GDM1 (cell line): ENCODE data around the gene SLC30A2.

ENCODE experiments used
- DNase-seq: peaks from one replicate; lab custom pipeline; 2025; lab: John Stamatoyannopoulos, UW

The SLC30A2 gene

GRCh38 chr1:26021647-26022403 is 24.1 kb downstream of the SLC30A2 start, which contains the start of gene EXTL1:
Gene EXTL1, plus strand, starts transcription at chr1:26021775. Its CDS starts 872 bp downstream, at chr1:26022647.
- no peak for DNase-seq

GRCh38 chr1:26020941-26021646 is 24.8 kb downstream of the SLC30A2 start:
- DNase-seq, result no peak

GRCh38 chr1:26020330-26020768 is 25.6 kb downstream of the SLC30A2 start:
- no peak for DNase-seq

- no peak for DNase-seq
Measured at GRCh38 chr1:26019641-26020315, 26.1 kb downstream of the SLC30A2 start.

GRCh38 chr1:26017606-26018005 is 28.3 kb downstream of the SLC30A2 start:
- DNase-seq, result no peak

- DNase-seq, result no peak
Measured at GRCh38 chr1:26016953-26017545, 28.9 kb downstream of the SLC30A2 start.

- no peak for DNase-seq
Measured at GRCh38 chr1:26016258-26016952, 29.5 kb downstream of the SLC30A2 start.

GRCh38 chr1:26015358-26015757 is 30.6 kb downstream of the SLC30A2 start:
- no peak for DNase-seq

GRCh38 chr1:26014179-26014578 is 31.7 kb downstream of the SLC30A2 start:
- no peak for DNase-seq

GRCh38 chr1:26012864-26013263 is 33.1 kb downstream of the SLC30A2 start:
- DNase-seq, result no peak

- DNase-seq, result no peak
Measured at GRCh38 chr1:26010825-26011224, 35.1 kb downstream of the SLC30A2 start.

GRCh38 chr1:26009796-26010447 is 36.0 kb downstream of the SLC30A2 start:
- DNase-seq, result no peak

- no peak for DNase-seq
Measured at GRCh38 chr1:26006710-26007109, 39.2 kb downstream of the SLC30A2 start.

GRCh38 chr1:26005434-26006105 is 40.3 kb downstream of the SLC30A2 start:
- DNase-seq, result no peak

- no peak for DNase-seq
Measured at GRCh38 chr1:26003756-26004155, 42.2 kb downstream of the SLC30A2 start.

GRCh38 chr1:26003262-26003661 is 42.7 kb downstream of the SLC30A2 start:
- no peak for DNase-seq

GRCh38 chr1:25999041-25999800 is 46.7 kb downstream of the SLC30A2 start:
- no peak for DNase-seq

- peak; percentile 98 for DNase-seq
Measured at GRCh38 chr1:25997828-25998761, 47.8 kb downstream of the SLC30A2 start, which contains the start of gene PAFAH2. Gene PAFAH2, minus strand, starts transcription at chr1:25998063. Its CDS starts 7,247 bp downstream, at chr1:25990816.
